Activated CD8-positive, alpha-beta memory T cell treated with anti-CD3 and anti-CD28 coated beads, Interleukin-2, amount 50 U/mL, for 4 hours (primary cell): Measurements from ENCODE around the gene CAP1.
"Not testable (repeated sequence)": the region's sequence is repeated elsewhere in the genome, so short reads cannot be mapped to it uniquely, and the experiment has no call there.

Experiments used
- DNase-seq: peaks from one replicate; pipeline ENCODE4 v3.0.0-alpha.2; 2020

Gene CAP1

DNA sequence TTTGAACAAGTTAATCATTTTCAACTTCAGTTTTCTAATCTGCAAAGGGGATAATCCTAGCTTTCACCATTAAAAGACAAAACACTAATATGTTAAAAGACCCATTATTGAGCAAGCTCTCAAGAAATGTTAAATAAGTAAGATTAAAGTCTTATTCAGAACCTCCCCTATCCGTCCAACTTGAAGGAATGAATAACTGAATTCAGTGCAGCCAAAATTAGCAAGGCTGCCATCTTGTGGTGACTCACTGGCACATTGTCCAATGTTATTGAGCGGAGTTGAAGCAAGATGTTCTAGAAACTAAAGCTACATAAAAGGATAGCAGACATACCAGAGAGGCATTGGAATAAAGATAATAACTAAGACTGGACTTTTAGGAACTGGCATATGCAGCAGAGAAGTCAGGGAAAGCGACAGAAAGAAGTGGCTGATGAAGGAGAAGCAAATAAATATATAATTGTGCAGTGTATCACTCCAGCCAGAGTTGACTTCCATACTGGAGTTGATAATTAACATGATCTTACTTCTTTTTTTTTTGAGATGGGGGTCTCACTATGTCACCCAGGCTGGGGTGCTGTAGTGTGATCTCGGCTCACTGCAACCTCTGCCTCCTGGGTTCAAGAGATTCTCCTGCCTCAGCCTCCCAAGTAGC is 8.2 kb upstream of the CAP1 start:
- DNase-seq, result peak; percentile 55

DNA sequence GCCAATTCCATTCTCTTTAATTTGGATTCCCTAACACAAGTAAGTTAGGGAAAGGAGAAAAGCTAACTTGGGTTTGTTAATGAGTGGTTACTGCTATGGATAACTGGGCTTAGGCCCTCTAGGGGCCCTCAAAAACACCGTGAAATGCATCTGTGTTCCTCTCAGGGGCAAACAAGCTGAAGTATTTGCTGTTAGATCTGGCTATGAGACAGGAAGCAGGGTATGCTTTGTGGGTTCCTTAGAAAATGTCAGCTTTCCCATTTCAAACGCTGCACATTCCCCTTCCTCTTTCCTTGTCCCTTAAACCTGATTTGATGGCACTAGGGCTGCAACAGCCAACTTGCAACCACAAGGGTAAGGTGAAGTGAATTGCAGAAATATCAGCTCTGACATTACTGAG is 5.7 kb upstream of the CAP1 start:
- no peak for DNase-seq

DNA sequence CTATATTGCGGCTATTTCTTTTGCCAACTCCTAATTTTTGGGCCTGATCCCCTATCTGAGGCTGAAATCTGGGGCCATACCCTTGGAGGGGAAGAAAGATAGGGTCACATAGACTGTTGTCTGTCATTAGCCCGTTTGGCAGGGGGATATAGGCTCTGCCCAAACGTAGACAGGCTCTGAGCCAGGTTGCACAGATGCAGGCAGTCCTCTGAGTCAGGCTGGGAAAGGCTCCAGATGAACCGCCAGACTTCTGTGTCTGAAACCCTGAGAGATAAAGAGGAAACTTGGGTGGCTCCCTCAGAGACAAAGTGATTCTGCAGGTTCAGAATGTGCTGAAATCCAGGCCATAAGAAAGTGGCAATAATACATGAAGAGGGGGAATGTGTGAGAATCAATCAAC is 4.0 kb upstream of the CAP1 start:
- DNase-seq, result no peak

DNA sequence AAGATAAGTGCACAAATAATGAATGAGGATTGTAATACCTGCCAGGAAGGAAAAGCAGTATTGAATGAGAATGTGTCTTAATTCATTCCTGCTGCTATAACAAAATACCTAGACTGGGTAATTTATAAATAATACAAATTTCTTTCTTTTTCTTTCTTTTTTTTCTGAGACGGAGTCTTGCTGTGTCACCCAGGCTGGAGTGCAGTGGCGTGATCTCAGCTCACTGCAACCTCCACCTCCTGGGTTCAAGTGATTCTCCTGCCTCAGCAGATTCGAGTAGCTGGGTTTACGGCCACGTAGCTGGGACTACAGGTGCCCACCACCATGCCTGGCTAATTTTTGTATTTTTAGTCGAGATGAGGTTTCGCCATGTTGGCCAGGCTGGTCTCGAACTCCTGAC is 3.3 kb upstream of the CAP1 start:
- DNase-seq, result not testable (repeated sequence)

DNA sequence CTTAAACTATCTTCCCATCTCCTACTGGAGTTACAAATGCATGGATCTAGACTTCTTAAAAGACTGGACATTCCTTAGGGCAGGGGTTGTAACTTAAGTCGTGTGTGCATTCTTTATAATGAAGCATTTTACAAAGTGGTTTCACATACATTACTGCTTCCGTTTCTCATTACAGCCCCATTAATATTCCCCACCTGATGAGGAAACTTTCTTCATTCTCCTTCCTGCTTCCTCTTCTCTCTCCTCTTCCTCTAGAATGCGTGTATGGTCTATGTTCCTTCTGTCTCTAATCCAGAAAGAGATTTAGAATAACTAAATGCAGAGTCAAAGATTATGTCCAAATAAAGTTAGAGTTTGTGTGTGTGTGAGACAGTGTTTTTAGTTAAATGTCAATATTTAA is 1.8 kb upstream of the CAP1 start:
- DNase-seq, result no peak

DNA sequence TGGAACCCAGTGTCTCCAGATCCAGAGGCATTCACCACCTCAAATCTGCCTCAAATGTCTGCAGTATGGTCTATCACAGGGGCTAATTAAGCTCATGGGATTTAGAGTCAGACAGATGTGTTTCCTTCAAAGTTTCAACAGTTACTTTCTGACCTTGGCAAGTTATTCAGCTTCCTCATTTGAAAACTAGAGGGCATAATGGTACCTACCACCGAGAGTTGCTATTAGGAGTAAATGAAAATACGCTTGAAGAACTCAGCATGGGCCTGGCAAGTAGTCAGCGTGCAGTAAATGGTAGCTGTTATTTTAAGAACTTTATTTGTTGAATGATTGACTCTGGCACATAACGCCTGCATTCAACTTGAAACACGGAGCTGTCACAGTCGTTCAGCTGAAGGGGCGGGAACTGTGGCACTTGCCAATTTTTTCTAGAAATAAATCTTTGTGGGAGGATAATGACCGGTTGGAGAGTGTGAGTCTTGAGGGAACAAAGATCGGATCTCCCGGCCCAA is 1.2 kb upstream of the CAP1 start:
- DNase-seq, result no peak

DNA sequence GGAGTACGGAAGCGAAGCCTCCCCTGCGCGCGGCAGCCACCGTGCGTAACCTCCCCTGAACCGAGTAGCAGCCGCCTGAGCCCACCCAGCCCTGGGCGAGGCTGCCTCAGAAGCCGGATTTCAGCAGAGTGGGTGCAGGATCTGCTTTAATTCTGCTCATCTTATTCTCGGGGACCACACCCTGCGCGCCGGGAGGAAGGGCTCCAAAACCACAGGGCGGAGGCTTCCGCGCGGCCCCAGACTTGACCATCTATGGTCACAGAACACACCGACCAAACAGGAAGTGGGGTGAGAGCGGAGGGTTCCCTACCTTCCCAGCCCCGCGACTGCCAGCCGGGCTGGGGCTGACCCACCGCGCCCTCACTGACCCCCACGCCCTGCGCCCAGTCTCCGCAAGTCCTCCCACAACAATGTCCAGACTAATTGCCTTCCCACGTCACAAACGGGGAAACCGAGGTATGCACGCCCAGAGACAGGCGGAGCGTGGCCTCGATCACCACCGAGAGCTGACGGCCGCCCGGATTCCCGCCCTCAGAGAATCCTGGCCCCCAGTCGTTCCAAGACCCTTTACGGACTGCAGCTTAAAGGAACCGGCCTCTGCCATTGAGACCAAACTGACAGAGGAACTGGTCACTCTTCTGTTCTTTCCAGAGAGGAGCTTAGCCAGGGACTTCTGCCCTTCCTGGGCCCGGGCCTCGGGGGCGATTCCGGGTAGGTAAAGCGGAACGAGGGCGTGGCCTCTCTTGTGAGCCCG is 595 bp upstream of the CAP1 start:
- DNase-seq, result peak; percentile 47

DNA sequence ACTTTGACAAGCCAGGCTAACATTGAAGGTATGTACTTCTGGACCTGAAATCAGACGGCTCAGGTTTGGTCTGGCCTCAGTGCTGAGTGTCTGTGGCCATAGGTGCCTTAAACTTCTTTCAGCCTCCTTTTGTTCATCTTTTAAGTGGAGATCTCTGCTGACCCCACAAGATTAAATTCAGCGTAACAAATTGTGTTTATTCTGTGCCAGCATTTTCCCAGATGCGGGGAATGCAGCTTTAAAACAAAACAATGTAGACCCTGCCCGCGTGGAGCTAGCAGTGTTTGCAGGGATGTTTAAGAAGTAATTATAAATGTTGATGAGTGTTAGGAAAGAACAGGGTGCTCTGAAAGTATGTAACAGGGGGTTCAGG is 923 bp downstream of the CAP1 start:
- no peak for DNase-seq

DNA sequence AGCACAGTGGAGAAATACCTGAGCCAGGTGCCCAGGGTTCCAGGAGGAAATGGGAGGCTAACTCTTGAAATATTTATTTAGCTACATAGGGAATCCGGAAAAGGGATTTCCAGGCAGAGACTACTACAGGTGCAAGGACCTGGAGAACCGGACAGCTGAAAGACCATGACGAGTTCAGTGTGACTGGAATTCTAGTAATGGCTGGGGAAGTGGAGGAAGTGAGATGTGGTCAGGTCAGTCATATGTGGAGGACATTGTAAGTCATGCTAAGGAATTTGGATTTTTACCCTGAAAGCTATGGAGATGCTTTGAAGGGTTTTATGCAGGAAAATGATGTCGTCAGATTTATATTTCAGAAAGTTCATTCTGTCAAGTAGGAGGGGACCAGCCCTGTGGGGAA is 1.8 kb downstream of the CAP1 start:
- no peak for DNase-seq

DNA sequence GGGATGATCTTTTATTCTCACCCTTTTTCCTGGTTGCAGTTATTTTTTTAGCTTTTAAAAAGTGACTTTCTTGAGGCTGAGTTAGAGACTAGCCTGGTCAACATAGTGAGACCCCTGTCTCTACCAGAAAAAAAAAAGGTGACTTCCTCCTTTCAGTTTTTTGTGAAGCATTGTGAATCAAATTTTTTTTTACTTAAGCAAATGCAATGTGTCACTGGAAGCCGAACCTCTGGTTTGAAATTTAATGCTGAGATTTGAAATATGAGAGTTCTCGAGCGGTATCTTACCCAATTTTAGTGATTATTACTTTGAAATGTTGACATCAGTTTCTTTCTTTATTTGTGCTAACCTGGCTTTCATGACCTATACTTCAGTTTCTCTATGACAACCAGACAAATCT is 3.6 kb downstream of the CAP1 start:
- no peak for DNase-seq

DNA sequence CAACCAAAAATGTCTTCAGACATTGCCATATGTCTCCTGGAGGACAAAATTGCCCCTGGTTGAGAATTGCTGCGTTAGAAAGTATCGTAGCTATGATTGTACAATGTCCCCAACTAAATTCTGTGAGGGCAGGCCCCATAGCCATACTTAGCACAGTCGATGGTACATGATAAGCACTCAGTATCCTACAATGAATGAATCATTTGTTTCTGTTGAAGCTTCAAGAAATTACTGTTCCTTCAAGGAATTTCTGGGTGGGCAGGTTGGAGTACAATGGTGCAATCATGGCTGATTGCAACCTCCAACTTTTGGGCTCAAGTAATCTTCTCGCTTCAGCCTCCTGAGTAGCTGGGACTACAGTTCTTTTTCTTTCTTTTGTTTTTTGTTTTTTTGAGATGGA is 4.7 kb downstream of the CAP1 start:
- no peak for DNase-seq

DNA sequence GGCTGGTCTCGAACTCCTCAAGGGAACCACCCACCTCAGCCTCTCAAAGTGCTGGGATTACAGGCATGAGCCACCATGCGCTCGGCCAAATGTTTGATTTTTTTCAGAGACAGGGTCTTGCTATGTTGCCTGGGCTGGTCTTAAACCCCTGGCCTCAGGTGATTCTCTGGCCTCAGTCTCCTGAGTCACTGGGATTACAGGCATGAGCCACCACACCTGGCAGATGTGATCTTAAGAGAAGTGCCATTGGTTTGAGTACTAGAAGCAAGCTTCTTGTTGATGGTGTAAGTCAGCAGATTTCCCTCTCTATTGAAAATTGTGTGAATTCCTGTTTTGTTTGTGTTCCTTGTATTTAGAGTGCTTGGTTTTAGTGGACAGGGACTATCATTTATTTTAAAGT is 5.2 kb downstream of the CAP1 start:
- no peak for DNase-seq

DNA sequence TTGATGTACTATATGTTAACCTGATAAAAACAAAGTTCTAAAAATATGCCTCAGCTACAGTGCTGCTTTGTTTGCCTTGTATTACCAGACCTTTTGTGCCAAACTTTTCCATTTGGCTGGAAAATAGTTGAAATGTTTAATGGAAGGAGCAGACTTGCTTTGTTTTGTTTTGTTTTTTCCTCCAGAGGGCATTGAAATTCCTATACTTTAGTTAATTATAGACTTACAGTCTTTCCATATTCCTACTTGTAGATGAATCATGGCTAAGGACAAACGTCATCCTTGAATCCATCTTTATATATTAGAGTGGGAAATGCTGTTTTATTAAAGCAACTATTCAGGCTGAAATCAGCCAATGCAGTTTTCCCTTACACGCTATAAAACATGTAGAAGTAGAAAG is 6.7 kb downstream of the CAP1 start:
- DNase-seq, result no peak

DNA sequence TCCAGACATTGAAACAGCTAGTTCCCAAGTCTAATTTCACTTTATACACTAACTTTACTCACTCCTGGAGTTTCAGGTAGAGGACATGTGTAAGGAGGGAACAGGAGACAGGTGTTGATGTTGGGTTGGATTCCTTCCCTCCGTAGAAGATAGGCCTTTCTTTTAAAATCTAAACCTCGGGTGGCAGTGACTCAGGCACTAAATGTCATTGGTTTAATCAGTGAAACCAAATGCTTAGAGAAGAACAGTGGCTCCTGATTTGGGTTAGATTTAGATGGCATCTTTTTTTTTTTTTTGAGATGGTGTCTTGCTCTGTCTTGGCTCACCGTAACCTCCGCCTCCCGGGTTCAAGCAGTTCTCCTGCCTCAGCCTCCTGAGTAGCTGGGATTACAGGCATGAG is 7.2 kb downstream of the CAP1 start:
- no peak for DNase-seq

DNA sequence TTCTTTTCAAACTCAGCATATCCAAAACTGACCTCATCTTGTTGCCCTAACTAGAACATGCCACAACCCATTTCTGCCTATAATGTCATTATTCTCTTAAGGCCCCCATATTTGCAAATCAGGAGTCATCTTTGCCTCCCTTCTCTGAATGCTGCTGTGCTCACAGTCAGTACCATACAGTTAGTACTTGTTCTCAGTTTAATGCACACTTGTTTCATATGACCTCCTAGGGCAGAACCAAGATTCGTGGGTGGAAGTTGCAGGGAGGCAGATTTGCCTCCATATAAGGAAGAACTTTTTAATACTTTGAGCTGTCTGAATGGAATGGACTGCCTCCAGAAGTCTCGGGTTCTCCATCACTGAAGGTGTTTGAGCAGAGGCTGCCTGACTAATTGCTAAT is 9.2 kb downstream of the CAP1 start:
- no peak for DNase-seq

DNA sequence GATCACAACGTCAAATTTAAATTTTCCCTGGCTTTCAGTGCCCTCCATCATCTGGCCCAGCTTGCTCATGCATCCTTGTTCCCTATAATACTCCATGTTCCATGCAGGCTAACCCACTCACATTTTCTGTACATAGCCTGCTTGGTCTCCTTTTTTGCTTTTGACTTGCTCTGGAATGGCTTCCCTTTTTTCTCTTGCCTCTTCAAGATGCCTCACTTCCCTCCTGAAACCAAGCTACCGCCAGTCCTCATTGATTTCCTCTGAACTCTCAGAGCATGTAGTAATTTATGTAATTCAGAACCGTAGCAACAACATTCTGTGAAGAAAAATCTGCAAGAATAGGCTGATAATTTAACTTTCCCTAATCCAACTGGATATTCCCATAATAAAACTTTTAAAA is 10.3 kb downstream of the CAP1 start:
- DNase-seq, result no peak

DNA sequence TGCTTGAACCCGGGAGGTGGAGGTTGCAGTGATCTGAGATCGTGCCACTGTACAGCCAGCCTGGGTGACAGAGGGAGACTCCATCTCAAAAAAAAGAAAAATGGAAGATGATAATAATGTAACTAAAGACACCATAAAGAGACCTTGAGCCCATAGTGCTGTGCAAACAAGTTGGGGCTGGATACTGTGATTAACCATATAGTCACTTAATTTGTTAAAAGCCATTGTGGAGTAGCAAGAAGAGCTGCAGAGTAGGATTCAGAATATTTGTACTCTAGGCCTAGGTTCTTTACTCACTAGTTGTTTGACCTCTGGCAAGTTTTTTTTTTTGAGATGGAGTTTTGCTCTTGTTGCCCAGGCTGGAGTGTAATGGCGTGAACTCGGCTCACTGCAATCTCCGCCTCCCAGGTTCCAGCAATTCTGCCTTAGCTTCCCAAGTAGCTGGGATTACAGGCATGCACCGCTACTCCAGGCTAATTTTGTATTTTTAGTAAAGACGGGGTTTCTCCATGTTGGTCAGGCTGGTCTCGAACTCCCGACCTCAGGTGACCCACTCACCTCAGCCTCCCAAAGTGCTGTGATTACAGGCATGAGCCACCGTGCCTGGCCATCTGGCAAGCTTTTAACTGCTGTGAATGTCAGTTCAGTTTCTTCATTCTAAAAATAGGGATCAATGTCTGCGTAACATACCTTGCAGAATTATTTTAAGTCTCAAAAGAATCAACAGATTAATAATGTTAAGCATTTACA is 12.8 kb downstream of the CAP1 start:
- no peak for DNase-seq

DNA sequence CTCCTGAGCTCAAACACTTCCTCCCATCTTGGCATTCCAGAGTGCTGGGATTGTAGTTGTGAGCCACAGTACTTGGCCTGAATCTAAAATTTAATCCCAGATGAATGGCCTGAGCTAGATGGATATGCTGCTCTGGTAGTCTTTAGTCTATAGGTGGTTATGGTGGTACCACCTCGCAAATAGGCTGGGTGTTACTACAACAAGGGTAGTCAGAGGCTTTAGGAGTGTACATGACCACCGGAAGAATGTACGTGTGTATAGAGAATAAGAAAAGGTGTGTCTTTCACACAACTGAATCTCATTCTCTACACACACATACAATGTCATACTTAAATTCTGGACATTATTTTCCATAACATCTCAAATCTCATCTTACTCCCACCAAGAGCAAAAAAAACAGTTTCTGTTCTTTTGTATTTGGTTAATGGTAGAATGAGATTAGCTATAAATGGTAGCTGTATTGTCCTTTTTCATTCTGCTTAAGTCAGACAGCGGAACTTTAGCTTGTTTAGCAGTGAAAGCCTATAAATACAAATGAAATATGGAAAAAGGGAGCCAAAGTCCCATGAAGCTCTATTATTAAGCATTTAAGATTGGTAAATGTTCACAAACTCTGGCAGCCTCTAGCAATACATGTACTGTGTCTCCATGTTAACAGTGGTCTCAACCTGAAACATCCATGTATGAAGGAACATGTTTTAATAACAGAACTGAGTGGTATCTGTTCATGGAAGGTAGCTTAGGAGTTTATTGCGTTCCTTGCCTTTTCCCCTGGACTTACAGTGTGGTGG is 16.2 kb downstream of the CAP1 start:
- DNase-seq, result no peak

DNA sequence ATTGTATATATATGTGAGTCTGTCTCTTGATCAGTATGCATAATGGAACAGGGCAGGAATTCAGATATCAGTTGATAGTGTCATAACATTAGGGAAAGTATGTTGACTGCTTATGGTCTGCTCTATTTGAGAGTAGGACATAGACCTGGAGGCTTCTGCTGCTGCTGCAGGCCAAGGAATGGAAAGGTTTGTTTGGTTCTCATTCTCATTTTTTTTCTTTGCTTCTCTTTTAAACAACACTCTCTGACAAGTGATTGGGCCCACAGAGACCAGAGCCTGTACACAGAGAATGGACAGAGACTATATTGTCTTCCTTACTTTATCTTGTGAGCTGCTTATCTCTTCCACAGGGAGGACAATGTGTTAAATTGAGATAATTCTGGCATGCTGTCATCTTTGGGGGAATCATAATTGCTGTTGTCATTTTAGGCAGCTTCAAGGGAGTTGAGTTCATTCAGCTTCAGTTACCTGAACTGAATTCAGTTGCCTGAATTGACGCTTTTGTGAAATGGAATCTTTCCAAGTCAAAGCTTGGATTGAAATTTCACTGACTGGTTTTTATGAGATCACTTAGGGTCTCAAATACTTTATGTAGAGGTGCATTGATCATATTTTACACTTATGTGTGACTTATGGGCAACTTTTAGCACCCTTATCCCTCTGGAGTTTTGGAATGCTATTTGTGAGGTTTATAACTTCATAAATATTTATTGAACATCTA is 16.9 kb downstream of the CAP1 start:
- DNase-seq, result no peak

DNA sequence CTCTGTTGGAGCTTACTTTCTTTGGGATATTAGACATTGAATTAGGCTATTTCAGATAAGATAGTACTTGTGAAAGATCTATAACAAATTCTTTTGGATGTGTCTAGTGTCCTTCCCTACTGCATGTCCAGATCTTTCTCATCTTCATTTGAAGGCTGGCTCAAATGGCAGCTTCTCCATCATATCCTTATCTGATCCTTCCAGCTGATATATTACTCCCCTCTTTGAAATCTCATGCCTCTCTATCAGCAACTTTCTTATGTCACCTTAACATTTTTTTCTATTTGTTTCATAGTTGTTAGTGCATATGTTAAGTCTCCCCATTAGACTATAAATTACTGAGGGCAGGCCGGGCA is 17.5 kb downstream of the CAP1 start:
- DNase-seq, result no peak

DNA sequence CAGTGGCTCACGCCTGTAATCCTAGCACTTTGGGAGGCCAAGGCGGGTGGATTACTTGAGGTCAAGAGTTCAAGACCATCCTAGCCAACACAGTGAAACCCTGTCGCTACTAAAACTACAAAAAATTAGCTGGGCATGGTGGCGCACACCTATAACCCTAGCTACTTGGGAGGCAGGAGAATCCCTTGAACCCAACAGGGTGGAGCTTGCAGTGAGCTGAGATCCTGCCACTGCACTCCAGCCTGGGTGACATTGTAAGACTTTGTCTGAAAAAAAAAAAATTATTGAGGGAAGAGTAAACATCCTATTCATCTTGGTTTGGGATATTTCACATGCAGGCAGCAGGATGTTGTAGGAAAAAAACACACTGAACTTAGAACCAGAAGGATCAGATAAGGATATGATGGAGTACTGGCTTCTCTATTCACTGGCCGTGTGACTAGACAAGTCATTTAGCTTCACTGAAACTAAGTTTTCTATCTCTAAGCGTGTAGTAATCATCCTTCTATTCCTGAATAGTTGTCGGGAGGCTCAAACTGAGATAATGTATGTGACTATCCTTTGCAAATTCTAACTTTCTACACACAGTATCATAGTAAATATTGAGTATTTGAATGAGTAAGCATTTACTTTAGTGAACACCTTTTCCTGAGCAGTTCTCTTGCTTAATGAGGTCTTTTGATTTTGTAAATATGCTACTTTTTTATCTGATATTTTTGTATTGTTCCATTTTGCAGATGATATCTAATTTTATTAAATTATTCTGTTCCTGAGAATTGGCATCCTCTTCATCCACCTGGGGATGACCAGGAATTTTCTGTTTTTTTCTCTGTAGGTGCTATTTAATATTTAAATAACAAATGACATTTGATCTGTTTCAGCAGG is 18.2 kb downstream of the CAP1 start:
- no peak for DNase-seq
